Measurements from ENCODE around the gene GPR61. TPM values are rescaled to one million over a fixed set of nuclear protein-coding genes. Genes with fewer than 3 reads are reported as not detected.

The GPR61 gene
- total RNA-seq, 1 experiment from 2014 or later: not detected

DNA sequence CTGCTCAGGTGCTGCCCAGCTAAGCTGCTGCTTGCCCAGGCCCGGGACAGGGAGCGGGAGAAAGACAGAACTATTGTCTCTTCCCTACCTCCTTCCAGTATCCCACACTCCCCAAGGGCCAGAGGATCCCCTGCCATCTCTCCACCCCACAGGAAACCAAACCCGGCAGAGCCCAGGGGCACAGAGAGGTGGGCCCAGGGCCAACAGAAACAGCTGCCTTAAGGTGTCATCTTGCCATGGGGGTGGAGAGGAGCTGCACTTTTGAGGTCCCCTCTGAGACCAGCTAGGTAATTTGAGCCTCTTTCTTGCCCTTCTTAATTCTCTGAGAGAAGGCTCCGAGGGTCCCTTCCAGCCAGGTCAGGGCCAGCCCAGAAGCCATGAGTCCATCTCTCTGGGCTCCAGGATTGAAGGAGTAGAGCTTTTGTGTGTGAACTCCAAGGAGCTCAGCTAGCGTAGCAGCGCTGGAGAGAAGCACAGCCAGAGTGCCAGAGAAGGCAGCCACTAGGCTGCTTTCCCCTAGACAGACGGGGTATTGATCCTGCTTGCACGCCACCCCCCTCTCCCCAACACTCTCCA is 9.7 kb upstream of the GPR61 start:
- Histone ChIP-seq H3F3A (ENCODE audit: insufficient read depth, low read depth) (peaks cover 5% of the 10 kb centered on the region; the same call in 1 of the 2 replicates), H3K9me2 (ENCODE audit: insufficient read depth) (no peaks in the 10 kb centered on the region), H3K4me2 (no peak overlapping the region), H3K9me3 (ENCODE audit: insufficient read depth, low read depth) (no peaks in the 10 kb centered on the region), H4K20me1 (ENCODE audit: insufficient read depth) (no peaks in the 10 kb centered on the region), H3K27ac (no peak overlapping the region), H3K27me3 (ENCODE audit: insufficient read depth, low read depth) (peaks cover 18% of the 10 kb centered on the region), H2AFZ (no peak overlapping the region), H3K79me2 (ENCODE audit: low read depth) (no peaks in the 10 kb centered on the region), H3K4me3 (no peak overlapping the region), H3K36me3 (ENCODE audit: low read depth) (no peaks in the 10 kb centered on the region), H3K4me1 (replicated peaks; ENCODE audit: insufficient read depth) (no peaks in the 10 kb centered on the region)
- ChIA-PET POLR2A (ENCODE audit: unreplicated experiment) (no interaction called here), CTCF (interaction anchor here (0.6 to 1.1 kb wide), 3 partner anchors 20 to 319 kb away, joined by 3 to 4 read pairs (median 4); no protein-coding TSS in a partner anchor)
- TF ChIP-seq EZH2 (IDR thresholded peaks at IDR 0.05; ENCODE audit: low read depth): no peak
- TF ChIP-seq, protein P1, sequence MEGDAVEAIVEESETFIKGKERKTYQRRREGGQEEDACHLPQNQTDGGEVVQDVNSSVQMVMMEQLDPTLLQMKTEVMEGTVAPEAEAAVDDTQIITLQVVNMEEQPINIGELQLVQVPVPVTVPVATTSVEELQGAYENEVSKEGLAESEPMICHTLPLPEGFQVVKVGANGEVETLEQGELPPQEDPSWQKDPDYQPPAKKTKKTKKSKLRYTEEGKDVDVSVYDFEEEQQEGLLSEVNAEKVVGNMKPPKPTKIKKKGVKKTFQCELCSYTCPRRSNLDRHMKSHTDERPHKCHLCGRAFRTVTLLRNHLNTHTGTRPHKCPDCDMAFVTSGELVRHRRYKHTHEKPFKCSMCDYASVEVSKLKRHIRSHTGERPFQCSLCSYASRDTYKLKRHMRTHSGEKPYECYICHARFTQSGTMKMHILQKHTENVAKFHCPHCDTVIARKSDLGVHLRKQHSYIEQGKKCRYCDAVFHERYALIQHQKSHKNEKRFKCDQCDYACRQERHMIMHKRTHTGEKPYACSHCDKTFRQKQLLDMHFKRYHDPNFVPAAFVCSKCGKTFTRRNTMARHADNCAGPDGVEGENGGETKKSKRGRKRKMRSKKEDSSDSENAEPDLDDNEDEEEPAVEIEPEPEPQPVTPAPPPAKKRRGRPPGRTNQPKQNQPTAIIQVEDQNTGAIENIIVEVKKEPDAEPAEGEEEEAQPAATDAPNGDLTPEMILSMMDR (conservative IDR thresholded peaks at IDR 0.05): no peak
- intact Hi-C loops (cut with micrococcal nuclease; ENCODE audit: unreplicated experiment): loop anchor here (5.0 kb wide), 1 partner anchor 128 kb away; no protein-coding TSS in a partner anchor
- DNase-seq: no peak
- no TSS peak for BruUV-seq (replicated peaks)

DNA sequence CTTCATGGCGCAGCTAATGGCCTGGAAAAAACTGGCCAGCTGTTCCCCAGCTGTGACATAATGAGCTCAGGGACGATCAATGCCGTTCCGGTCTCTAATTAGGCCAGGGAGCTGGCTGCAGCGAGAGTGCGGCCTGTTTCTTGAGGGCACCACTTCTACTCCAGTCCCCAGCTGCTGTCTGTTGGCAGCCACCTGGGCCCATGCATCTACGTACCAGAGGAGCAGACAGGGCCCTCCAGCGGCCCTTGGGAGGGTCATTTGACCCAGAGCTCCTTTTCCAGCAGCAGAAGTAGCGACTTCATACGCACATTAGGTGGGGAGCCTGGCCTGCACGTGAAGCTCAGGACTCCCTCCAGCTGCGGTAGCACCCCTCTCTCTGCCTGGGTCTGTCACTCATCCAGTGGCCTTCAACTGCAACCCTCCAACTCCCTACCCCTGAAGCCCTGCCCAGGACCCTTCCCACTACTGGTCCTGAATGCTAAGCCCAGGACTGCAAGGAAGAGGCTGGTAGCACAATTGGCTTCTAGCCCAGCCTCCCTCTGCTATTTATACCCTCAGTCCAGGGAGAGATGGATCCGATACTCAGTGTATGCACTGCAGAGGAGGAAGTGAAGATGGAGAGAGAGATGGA is 9.1 kb upstream of the GPR61 start:
- no peak overlapping the region for H2AFZ ChIP-seq
- H3K79me2 ChIP-seq (ENCODE audit: low read depth): no peaks in the 10 kb centered on the region
- H3K27ac ChIP-seq: no peak overlapping the region
- no peak overlapping the region for H3K4me3 ChIP-seq
- POLR2A ChIA-PET (ENCODE audit: unreplicated experiment): no interaction called here
- no peak overlapping the region for H3K4me2 ChIP-seq
- no peak for DNase-seq
- H4K20me1 ChIP-seq (ENCODE audit: insufficient read depth): no peaks in the 10 kb centered on the region
- H3F3A ChIP-seq (ENCODE audit: insufficient read depth, low read depth): peaks cover 5% of the 10 kb centered on the region; the same call in 1 of the 2 replicates
- no peaks in the 10 kb centered on the region for H3K9me3 ChIP-seq (ENCODE audit: insufficient read depth, low read depth)
- intact Hi-C loops (cut with micrococcal nuclease; ENCODE audit: unreplicated experiment): loop anchor here (5.0 kb wide), 1 partner anchor 128 kb away; no protein-coding TSS in a partner anchor
- CTCF ChIA-PET: interaction anchor here (0.6 kb wide), 1 partner anchor 319 kb away, joined by 4 read pairs; no protein-coding TSS in a partner anchor
- no peaks in the 10 kb centered on the region for H3K9me2 ChIP-seq (ENCODE audit: insufficient read depth)
- H3K36me3 ChIP-seq (ENCODE audit: low read depth): no peaks in the 10 kb centered on the region
- no peaks in the 10 kb centered on the region for H3K4me1 ChIP-seq (replicated peaks; ENCODE audit: insufficient read depth)
- peaks cover 18% of the 10 kb centered on the region for H3K27me3 ChIP-seq (ENCODE audit: insufficient read depth, low read depth)
- BruUV-seq (replicated peaks): no TSS peak
- no peak for TF ChIP-seq EZH2 (IDR thresholded peaks at IDR 0.05; ENCODE audit: low read depth)
- TF ChIP-seq, protein P1 (conservative IDR thresholded peaks at IDR 0.05): no peak

DNA sequence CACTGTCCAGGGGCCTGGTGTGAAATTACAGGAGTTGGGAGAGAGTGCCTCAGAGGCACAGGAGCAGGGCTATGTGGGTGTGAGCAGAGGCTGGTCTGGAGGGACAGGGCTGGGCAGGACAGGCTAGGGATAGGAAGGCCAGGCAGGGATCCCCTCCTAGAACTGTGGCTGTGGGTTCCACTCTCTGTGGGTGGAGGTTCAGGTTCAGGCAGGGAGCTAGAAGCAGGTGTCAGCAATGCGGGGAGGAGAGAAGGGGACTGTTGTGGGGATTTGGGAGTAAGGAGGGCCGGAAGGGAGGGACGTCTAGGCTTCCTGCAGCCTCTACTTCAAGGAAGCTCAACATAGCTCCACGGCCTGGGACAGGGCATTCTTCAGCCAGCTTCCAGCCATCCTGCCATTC is 8.3 kb upstream of the GPR61 start:
- TF ChIP-seq, protein P1 (conservative IDR thresholded peaks at IDR 0.05): no peak
- no peak for TF ChIP-seq EZH2 (IDR thresholded peaks at IDR 0.05; ENCODE audit: low read depth)
- Histone ChIP-seq H3K27ac (no peak overlapping the region), H3K4me1 (replicated peaks; ENCODE audit: insufficient read depth) (no peaks in the 10 kb centered on the region), H3K4me3 (no peak overlapping the region), H3K79me2 (ENCODE audit: low read depth) (no peaks in the 10 kb centered on the region), H2AFZ (no peak overlapping the region), H3K4me2 (no peak overlapping the region), H3F3A (ENCODE audit: insufficient read depth, low read depth) (peaks cover 5% of the 10 kb centered on the region; the same call in 1 of the 2 replicates), H3K9me2 (ENCODE audit: insufficient read depth) (no peaks in the 10 kb centered on the region), H4K20me1 (ENCODE audit: insufficient read depth) (no peaks in the 10 kb centered on the region), H3K36me3 (ENCODE audit: low read depth) (no peaks in the 10 kb centered on the region), H3K27me3 (ENCODE audit: insufficient read depth, low read depth) (peaks cover 11% of the 10 kb centered on the region), H3K9me3 (ENCODE audit: insufficient read depth, low read depth) (no peaks in the 10 kb centered on the region)
- no peak for DNase-seq
- intact Hi-C loops (cut with micrococcal nuclease; ENCODE audit: unreplicated experiment): loop anchor here (5.0 kb wide), 1 partner anchor 129 kb away; no protein-coding TSS in a partner anchor
- ChIA-PET POLR2A (ENCODE audit: unreplicated experiment) (no interaction called here), CTCF (interaction anchor here (0.5 to 2.1 kb wide), 3 partner anchors 40 to 550 kb away, joined by 3 to 25 read pairs (median 3); no protein-coding TSS in a partner anchor)
- no TSS peak for BruUV-seq (replicated peaks)
